BE2C (cell line): ENCODE results near the gene KLHL28.

Source experiments
- DNase-seq: peaks from one replicate; pipeline ENCODE4 v3.0.0-alpha.2; 2020
- H3K27me3 ChIP-seq: fragments of 250-450 bp; sonication (Bioruptor Pico); 2 replicates; pipeline ENCODE4 v1.5.1; 2020; ENCODE audit warnings: mild to moderate bottlenecking
- H3K36me3 ChIP-seq: fragments of 250-450 bp; sonication (Bioruptor Pico); 2 replicates; pipeline ENCODE4 v1.5.1; 2020; ENCODE audit warnings: mild to moderate bottlenecking
- H3K4me1 ChIP-seq: fragments of 250-450 bp; sonication (Bioruptor Pico); 2 replicates; pipeline ENCODE4 v1.5.1; 2020
- H3K4me3 ChIP-seq: 2 replicates; pipeline ENCODE4 v1.5.1; 2011; ENCODE audit warnings: low read depth, low read length
- H3K9me3 ChIP-seq: fragments of 250-450 bp; sonication (Bioruptor Pico); 2 replicates; pipeline ENCODE4 v1.5.1; 2020
- TF ChIP-seq, protein P1 (sequence below): IDR thresholded peaks from 2 replicates; pipeline ENCODE4 v1.5.1; 2012; ENCODE audit warnings: mild to moderate bottlenecking, low read depth, low read length

KLHL28 gene

DNA sequence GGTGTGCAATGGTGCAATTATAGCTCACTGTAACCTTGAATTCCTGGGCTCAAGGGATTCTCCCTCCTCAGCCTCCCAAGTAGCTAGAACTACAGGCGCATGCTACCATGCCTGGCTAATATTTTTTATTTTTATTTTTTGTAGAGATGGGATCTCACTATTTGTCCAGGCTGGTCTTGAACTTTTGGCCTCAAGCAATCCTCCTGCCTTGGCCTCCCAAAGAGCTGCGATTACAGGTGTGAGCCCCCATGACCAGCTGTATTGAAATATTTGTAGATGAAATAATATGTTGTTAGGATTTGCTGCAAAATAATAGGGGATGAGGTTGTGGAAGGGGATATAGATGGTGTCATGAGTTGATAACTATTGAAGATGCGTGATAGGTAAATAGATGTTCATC lies 4.9 kb downstream of the KLHL28 start:
- H3K36me3 ChIP-seq, result no peaks in the 10 kb centered on the region
- no peak for DNase-seq
- H3K27me3 ChIP-seq, result no peaks in the 10 kb centered on the region
- no peaks in the 10 kb centered on the region for H3K4me1 ChIP-seq
- TF ChIP-seq, protein P1, sequence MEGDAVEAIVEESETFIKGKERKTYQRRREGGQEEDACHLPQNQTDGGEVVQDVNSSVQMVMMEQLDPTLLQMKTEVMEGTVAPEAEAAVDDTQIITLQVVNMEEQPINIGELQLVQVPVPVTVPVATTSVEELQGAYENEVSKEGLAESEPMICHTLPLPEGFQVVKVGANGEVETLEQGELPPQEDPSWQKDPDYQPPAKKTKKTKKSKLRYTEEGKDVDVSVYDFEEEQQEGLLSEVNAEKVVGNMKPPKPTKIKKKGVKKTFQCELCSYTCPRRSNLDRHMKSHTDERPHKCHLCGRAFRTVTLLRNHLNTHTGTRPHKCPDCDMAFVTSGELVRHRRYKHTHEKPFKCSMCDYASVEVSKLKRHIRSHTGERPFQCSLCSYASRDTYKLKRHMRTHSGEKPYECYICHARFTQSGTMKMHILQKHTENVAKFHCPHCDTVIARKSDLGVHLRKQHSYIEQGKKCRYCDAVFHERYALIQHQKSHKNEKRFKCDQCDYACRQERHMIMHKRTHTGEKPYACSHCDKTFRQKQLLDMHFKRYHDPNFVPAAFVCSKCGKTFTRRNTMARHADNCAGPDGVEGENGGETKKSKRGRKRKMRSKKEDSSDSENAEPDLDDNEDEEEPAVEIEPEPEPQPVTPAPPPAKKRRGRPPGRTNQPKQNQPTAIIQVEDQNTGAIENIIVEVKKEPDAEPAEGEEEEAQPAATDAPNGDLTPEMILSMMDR, result no peak
- H3K9me3 ChIP-seq, result no peaks in the 10 kb centered on the region
- H3K4me3 ChIP-seq, result no peak overlapping the region

DNA sequence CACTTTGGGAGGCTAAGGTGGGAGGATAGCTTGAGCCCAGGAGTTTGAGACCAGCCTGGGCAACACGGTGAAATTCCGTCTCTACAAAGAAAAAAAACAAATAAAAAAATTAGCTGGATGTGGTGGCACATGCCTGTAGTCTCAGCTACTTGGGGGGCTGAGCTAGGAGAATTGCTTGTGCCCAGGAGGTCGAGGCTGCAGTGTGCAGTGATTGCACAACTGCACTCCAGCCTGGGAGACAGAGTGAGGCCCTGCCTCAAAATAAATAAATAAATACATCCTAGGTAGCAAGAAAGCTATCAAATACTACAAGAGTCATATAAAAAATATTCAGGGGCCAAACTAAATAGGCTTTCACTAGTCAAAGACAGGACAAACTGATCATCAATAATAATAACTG lies 6.2 kb downstream of the KLHL28 start:
- H3K4me1 ChIP-seq, result no peaks in the 10 kb centered on the region
- DNase-seq, result no peak
- H3K9me3 ChIP-seq, result no peaks in the 10 kb centered on the region
- H3K36me3 ChIP-seq, result no peaks in the 10 kb centered on the region
- no peak overlapping the region for H3K4me3 ChIP-seq
- no peaks in the 10 kb centered on the region for H3K27me3 ChIP-seq
- TF ChIP-seq, protein P1, result no peak

DNA sequence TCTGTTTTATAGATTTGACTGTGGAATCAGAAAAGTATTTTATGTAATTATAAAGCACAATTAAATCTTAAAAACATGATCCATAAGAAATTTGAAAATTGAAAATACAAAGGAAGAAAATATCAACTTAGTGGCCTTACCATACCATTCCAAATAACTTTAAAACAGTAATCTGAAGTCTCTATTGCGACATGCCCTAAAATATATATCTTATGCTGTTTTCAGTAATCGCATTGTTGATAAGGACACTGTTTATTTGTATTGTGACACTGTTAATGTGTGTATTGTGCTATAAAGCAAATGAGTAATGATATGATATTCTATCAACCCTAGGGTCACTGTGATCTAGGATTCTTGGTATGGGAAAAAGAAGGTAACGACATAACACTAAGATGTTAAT lies 7.0 kb downstream of the KLHL28 start:
- Histone ChIP-seq H3K36me3 (no peaks in the 10 kb centered on the region), H3K9me3 (no peaks in the 10 kb centered on the region), H3K4me1 (no peaks in the 10 kb centered on the region), H3K4me3 (no peak overlapping the region), H3K27me3 (no peaks in the 10 kb centered on the region)
- TF ChIP-seq, protein P1, result no peak
- no peak for DNase-seq

DNA sequence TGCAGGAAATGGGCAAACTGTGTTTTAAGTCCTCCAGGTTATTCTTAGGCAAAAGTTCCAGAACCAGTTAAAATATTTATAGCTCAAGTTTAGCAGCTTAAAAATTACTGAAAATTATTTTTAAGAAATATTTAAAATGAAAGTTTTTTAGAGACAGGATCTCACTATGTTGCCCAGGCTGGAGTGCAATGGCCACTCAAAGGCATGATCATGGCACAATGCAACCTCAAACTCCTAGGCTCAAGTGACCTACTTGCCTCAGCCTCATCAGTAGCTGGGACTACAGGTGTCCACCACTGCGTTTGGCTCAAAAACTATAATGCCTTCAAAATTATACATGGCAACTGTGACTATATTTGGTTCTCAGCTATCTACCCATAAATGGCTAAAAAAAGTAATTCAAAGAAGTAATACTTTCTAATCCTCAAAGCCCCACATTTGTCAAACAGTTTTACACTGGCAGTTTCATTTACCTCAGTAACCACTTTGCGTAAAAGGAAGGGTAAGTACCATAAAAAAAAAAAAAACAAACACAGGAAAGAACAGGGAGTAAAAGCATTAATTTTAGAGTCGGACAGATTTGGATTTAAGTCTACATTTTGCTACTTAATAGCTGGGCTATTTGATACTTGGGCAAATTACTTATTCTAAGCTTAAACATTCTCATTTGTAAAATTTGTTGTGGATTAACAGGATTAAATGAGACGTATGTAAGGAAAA lies 9.2 kb downstream of the KLHL28 start:
- Histone ChIP-seq H3K4me1 (no peaks in the 10 kb centered on the region), H3K27me3 (no peaks in the 10 kb centered on the region), H3K9me3 (no peaks in the 10 kb centered on the region), H3K36me3 (no peaks in the 10 kb centered on the region), H3K4me3 (no peak overlapping the region)
- DNase-seq, result no peak
- TF ChIP-seq, protein P1, result no peak

DNA sequence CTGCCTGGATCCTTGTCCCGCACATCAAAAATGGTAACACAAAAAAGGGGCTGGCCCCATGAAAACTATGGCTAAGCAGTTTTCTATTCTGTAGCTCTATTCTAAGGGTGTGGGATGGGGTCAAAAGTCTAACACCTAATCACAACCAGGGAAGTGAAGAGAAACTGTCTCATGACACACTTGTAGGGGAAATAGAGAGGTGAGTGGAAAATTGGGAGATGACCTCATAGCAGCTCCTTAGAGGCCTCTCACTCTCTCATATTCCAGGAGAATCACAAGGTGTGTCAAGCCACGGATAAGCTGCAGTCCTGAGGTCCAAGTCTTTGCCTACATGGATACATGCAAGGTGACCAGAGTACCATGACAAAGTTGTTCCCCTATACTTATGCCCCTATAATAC lies 10.7 kb downstream of the KLHL28 start:
- no peak for DNase-seq
- Histone ChIP-seq H3K27me3 (no peaks in the 10 kb centered on the region), H3K36me3 (no peaks in the 10 kb centered on the region), H3K9me3 (no peaks in the 10 kb centered on the region), H3K4me1 (no peaks in the 10 kb centered on the region), H3K4me3 (no peak overlapping the region)
- TF ChIP-seq, protein P1, result no peak

DNA sequence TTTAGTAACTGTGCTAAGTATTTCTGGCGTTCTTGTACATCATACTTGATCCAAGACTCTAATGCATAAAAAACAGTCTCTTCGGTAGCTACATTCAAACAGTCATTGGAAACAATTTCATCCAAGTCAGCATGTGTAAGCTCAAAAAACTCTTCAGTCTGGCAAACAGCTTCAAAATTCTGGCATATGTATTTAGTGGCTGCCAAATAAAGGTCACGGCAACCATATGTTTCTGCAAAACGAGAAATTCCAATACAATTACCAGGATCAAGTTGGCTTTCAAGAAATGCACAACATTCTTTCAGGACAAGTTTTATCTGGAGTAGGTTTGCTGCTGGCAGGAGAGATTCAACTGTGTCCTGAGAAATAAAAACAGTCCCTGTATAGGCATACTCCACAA lies 16.5 kb downstream of the KLHL28 start:
- TF ChIP-seq, protein P1, result no peak
- Histone ChIP-seq H3K4me3 (no peak overlapping the region), H3K4me1 (no peaks in the 10 kb centered on the region), H3K9me3 (no peaks in the 10 kb centered on the region), H3K36me3 (peaks cover 8% of the 10 kb centered on the region), H3K27me3 (no peaks in the 10 kb centered on the region)
- no peak for DNase-seq
